GM23338 (cell line): ENCODE data around the gene PAPOLG. TPM values are rescaled to one million over a fixed set of nuclear protein-coding genes. Genes with fewer than 3 reads are reported as not detected.

ENCODE experiments used
- ATAC-seq: fragments of 200-7000 bp; cut with Tn5 transposase; 3 replicates; pipeline ENCODE4 v1.9.1; 2020
- DNase-seq: peaks from one replicate; pipeline ENCODE4 v3.0.0-alpha.2; 2015; ENCODE audit warnings: low spot score
- H2AFZ ChIP-seq: fragments of 200-600 bp; sonication (generic); 2 replicates; pipeline ENCODE4 v1.8.0; 2016; ENCODE audit warnings: antibody characterized with exemption, mild to moderate bottlenecking, moderate library complexity
- H3F3A ChIP-seq: fragments of 200-600 bp; sonication (generic); replicated peaks from 2 replicates; pipeline ENCODE4 v1.8.0; 2017; ENCODE audit warnings: antibody characterized with exemption, mixed run types, low read depth
- H3K27ac ChIP-seq: fragments of 200-600 bp; sonication (generic); 2 replicates; pipeline ENCODE4 v1.6.1; 2016; ENCODE audit warnings: low read depth
- H3K27me3 ChIP-seq: fragments of 200-600 bp; sonication (generic); 2 replicates; pipeline ENCODE4 v1.8.0; 2016; ENCODE audit warnings: mild to moderate bottlenecking, mixed run types, moderate library complexity; ENCODE audit not compliant: insufficient read depth
- H3K36me3 ChIP-seq: fragments of 200-600 bp; sonication (generic); 2 replicates; pipeline ENCODE4 v1.8.0; 2016; ENCODE audit warnings: mild to moderate bottlenecking; ENCODE audit not compliant: insufficient read depth
- H3K4me1 ChIP-seq: fragments of 200-600 bp; sonication (generic); 2 replicates; pipeline ENCODE4 v1.8.0; 2016; ENCODE audit warnings: mild to moderate bottlenecking, moderate library complexity; ENCODE audit not compliant: insufficient read depth
- H3K4me2 ChIP-seq: fragments of 200-600 bp; sonication (generic); 2 replicates; pipeline ENCODE4 v1.7.1; 2017; ENCODE audit warnings: mixed run types
- H3K4me3 ChIP-seq: fragments of 200-600 bp; sonication (generic); 2 replicates; pipeline ENCODE4 v1.6.1; 2016; ENCODE audit warnings: mixed run types
- H3K79me2 ChIP-seq: fragments of 200-600 bp; sonication (generic); replicated peaks from 2 replicates; pipeline ENCODE4 v1.8.0; 2017; ENCODE audit warnings: mild to moderate bottlenecking; ENCODE audit not compliant: insufficient read depth
- H3K9me2 ChIP-seq: fragments of 200-600 bp; sonication (generic); 2 replicates; pipeline ENCODE4 v1.8.0; 2017; ENCODE audit not compliant: insufficient read depth
- H4K20me1 ChIP-seq: fragments of 200-600 bp; sonication (generic); replicated peaks from 2 replicates; pipeline ENCODE4 v1.8.0; 2017; ENCODE audit warnings: mild to moderate bottlenecking; ENCODE audit not compliant: insufficient read depth
- H3K27ac Mint-ChIP-seq: 2 replicates; pipeline ENCODE4 v1.8.0; 2020; ENCODE audit warnings: inconsistent platforms, mild to moderate bottlenecking, moderate library complexity, mixed read lengths
- H3K27me3 Mint-ChIP-seq: 3 replicates; pipeline ENCODE4 v1.8.0; 2022; ENCODE audit warnings: low read depth, mild to moderate bottlenecking, moderate library complexity, mixed read lengths, inconsistent platforms; ENCODE audit not compliant: insufficient read depth, poor library complexity
- H3K36me3 Mint-ChIP-seq: 3 replicates; pipeline ENCODE4 v1.8.0; 2021; ENCODE audit warnings: low read depth, mild to moderate bottlenecking, inconsistent platforms, moderate library complexity, mixed read lengths
- H3K4me1 Mint-ChIP-seq: 3 replicates; pipeline ENCODE4 v1.8.0; 2020; ENCODE audit warnings: mild to moderate bottlenecking, inconsistent platforms, mixed read lengths
- H3K4me3 Mint-ChIP-seq: 3 replicates; pipeline ENCODE4 v1.8.0; 2021; ENCODE audit warnings: moderate library complexity, mild to moderate bottlenecking, inconsistent platforms, mixed read lengths
- H3K9me3 Mint-ChIP-seq: 3 replicates; pipeline ENCODE4 v1.8.0; 2020; ENCODE audit warnings: moderate library complexity, mild to moderate bottlenecking, inconsistent platforms, mixed read lengths
- CREB1 ChIP-seq: fragments of 250-450 bp; sonication (Bioruptor Pico); IDR thresholded peaks from 2 replicates; pipeline ENCODE4 v1.5.0; 2020; ENCODE audit warnings: low read depth, mild to moderate bottlenecking, moderate library complexity
- EZH2 ChIP-seq: fragments of 200-600 bp; sonication (generic); IDR thresholded peaks from one replicate; pipeline ENCODE4 v1.8.0; 2017; ENCODE audit warnings: antibody characterized with exemption, mild to moderate bottlenecking, low read depth; ENCODE audit not compliant: unreplicated experiment
- EZH2phosphoT487 ChIP-seq: fragments of 200-600 bp; sonication (generic); IDR thresholded peaks from one replicate; pipeline ENCODE4 v1.8.1; 2018; ENCODE audit warnings: antibody characterized with exemption; ENCODE audit not compliant: unreplicated experiment
- JUNB ChIP-seq: IDR thresholded peaks from one replicate; pipeline ENCODE4 v1.6.1; 2016; ENCODE audit warnings: antibody characterized with exemption; ENCODE audit not compliant: unreplicated experiment
- NANOG ChIP-seq: IDR thresholded peaks from 2 replicates; pipeline ENCODE4 v1.6.1; 2016; ENCODE audit warnings: antibody characterized with exemption, borderline replicate concordance
- POLR2AphosphoS5 ChIP-seq: IDR thresholded peaks from 2 replicates; pipeline ENCODE4 v1.6.1; 2016; ENCODE audit warnings: antibody characterized with exemption, low read depth
- STAT1 ChIP-seq: IDR thresholded peaks from one replicate; pipeline ENCODE4 v1.6.1; 2016; ENCODE audit warnings: antibody characterized with exemption; ENCODE audit not compliant: unreplicated experiment
- ZNF114 ChIP-seq: fragments of 250-450 bp; sonication (Bioruptor Pico); IDR thresholded peaks from 2 replicates; pipeline ENCODE4 v1.5.0; 2020; ENCODE audit warnings: mild to moderate bottlenecking, moderate library complexity
- polyA plus RNA-seq: library from polyadenylated mRNA; unstranded; fragments of >200 nt; fragmentation: Nextera tagmentation; extraction: Ambion mirVana; gene quantifications from 2 replicates; pipeline ENCODE4 v1.2.1, GENCODE V29; 2016
- total RNA-seq: library from RNA; depleted of rRNA; stranded (reverse); fragments of >200 nt; shearing (Covaris generic); gene quantifications from 2 replicates; pipeline ENCODE4 v1.2.3, GENCODE V29; 2014
- TF ChIP-seq, protein P1 (sequence below): IDR thresholded peaks from 2 replicates; pipeline ENCODE4 v1.6.1; 2016; ENCODE audit warnings: antibody characterized with exemption
- TF ChIP-seq, protein P2 (sequence below): fragments of 250-450 bp; sonication (Bioruptor Pico); IDR thresholded peaks from 2 replicates; pipeline ENCODE4 v1.5.0; 2020; ENCODE audit warnings: mild to moderate bottlenecking, moderate library complexity
- TF ChIP-seq, protein P3 (sequence below), 2 experiments: fragments of 200-600 bp in 1 of 2; sonication (generic) in 1 of 2; conservative IDR thresholded peaks; 2 replicates each; pipeline versions ENCODE4 v1.5.1 to v1.6.1; 2016 to 2017; ENCODE audit warnings: antibody characterized with exemption in 2 of 2, low read depth in 2 of 2, mild to moderate bottlenecking in 2 of 2, moderate library complexity in 1 of 2

Gene PAPOLG
- total and polyA plus RNA-seq, 2 experiments from 2014 or later = 13.8 to 31.2 TPM

DNA sequence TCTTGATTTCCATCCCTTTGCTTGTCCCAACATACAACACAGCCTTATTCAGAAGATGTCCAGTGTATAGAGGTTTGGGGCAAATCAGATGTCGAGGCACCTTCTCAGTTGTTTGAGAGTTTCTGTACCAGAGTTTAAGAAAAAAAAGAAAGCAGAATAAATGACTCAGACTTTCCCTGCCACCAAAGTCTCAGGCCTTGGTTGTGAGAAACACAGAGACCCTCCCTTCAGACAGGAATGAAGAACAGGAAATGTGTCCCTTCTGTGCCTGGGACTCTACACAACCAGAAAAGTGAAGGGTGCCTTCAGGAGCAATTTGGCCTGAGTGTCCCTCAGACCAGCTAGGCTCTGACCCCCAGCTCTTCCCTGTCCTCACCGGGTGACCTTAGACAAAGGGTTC lies 88.0 kb downstream of the PAPOLG start:
- no peak for DNase-seq
- H3K4me1 Mint-ChIP-seq = peaks cover 5% of the 10 kb centered on the region
- no peak for TF ChIP-seq ZNF114 (CRISPR knock-in tag)
- Histone ChIP-seq H3K4me2 (no peak overlapping the region), H3K4me1 (0 out of 2 replicates have a peak, but pooled peaks cover 7% of the 10 kb centered on the region), H3K27ac (no peak overlapping the region), H3F3A (no peaks in the 10 kb centered on the region), H3K79me2 (no peaks in the 10 kb centered on the region), H3K4me3 (no peak overlapping the region), H3K36me3 (no peaks in the 10 kb centered on the region), H3K27me3 (peaks cover 28% of the 10 kb centered on the region), H2AFZ (no peak overlapping the region), H4K20me1 (no peaks in the 10 kb centered on the region; the same call in 1 of the 2 replicates), H3K9me2 (no peaks in the 10 kb centered on the region)
- H3K36me3 Mint-ChIP-seq = no peaks in the 10 kb centered on the region
- no peak overlapping the region for H3K27ac Mint-ChIP-seq
- H3K27me3 Mint-ChIP-seq = peaks cover 20% of the 10 kb centered on the region
- H3K4me3 Mint-ChIP-seq = no peak overlapping the region
- no peak for ATAC-seq
- no peaks in the 10 kb centered on the region for H3K9me3 Mint-ChIP-seq

DNA sequence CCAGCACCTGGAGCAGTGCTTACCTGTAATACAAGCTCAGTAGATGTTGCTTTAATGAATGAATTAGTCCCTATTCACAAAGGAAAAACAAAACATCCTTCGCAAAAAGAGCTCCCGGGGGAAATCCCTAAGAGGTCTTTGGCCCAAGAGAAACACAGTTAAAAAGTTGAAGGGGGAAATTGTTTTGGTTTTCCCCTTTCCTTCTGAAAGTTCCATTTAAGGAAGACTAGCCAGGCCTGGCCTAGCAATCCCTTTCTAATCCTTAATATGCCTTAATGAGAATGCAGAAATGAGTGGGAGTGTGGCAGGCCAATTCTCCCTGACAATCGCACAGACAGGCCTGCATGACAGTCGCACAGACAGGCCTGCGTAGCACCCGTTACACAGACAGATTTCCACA lies 91.8 kb downstream of the PAPOLG start:
- H3K36me3 Mint-ChIP-seq = no peaks in the 10 kb centered on the region
- Histone ChIP-seq H2AFZ (no peak overlapping the region), H3K79me2 (no peaks in the 10 kb centered on the region), H3K27ac (no peak overlapping the region), H3K27me3 (no peaks in the 10 kb centered on the region), H3K4me3 (no peak overlapping the region), H3K9me2 (no peaks in the 10 kb centered on the region), H3F3A (no peaks in the 10 kb centered on the region), H4K20me1 (no peaks in the 10 kb centered on the region), H3K4me1 (no peaks in the 10 kb centered on the region), H3K4me2 (no peak overlapping the region), H3K36me3 (no peaks in the 10 kb centered on the region)
- no peaks in the 10 kb centered on the region; the same call in 2 of the 3 replicates for H3K9me3 Mint-ChIP-seq
- H3K4me3 Mint-ChIP-seq = no peak overlapping the region
- H3K27me3 Mint-ChIP-seq = peaks cover 15% of the 10 kb centered on the region
- no peak overlapping the region for H3K27ac Mint-ChIP-seq
- H3K4me1 Mint-ChIP-seq = no peaks in the 10 kb centered on the region; the same call in 2 of the 3 replicates
- DNase-seq = no peak
- no peak for ATAC-seq
- TF ChIP-seq CREB1 (CRISPR knock-in tag) = no peak
- no peak for TF ChIP-seq ZNF114 (CRISPR knock-in tag)
- TF ChIP-seq, protein P1, sequence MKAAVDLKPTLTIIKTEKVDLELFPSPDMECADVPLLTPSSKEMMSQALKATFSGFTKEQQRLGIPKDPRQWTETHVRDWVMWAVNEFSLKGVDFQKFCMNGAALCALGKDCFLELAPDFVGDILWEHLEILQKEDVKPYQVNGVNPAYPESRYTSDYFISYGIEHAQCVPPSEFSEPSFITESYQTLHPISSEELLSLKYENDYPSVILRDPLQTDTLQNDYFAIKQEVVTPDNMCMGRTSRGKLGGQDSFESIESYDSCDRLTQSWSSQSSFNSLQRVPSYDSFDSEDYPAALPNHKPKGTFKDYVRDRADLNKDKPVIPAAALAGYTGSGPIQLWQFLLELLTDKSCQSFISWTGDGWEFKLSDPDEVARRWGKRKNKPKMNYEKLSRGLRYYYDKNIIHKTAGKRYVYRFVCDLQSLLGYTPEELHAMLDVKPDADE = no peak
- no peak for TF ChIP-seq NANOG
- no peak for TF ChIP-seq JUNB
- no peak for TF ChIP-seq EZH2
- TF ChIP-seq, protein P2, sequence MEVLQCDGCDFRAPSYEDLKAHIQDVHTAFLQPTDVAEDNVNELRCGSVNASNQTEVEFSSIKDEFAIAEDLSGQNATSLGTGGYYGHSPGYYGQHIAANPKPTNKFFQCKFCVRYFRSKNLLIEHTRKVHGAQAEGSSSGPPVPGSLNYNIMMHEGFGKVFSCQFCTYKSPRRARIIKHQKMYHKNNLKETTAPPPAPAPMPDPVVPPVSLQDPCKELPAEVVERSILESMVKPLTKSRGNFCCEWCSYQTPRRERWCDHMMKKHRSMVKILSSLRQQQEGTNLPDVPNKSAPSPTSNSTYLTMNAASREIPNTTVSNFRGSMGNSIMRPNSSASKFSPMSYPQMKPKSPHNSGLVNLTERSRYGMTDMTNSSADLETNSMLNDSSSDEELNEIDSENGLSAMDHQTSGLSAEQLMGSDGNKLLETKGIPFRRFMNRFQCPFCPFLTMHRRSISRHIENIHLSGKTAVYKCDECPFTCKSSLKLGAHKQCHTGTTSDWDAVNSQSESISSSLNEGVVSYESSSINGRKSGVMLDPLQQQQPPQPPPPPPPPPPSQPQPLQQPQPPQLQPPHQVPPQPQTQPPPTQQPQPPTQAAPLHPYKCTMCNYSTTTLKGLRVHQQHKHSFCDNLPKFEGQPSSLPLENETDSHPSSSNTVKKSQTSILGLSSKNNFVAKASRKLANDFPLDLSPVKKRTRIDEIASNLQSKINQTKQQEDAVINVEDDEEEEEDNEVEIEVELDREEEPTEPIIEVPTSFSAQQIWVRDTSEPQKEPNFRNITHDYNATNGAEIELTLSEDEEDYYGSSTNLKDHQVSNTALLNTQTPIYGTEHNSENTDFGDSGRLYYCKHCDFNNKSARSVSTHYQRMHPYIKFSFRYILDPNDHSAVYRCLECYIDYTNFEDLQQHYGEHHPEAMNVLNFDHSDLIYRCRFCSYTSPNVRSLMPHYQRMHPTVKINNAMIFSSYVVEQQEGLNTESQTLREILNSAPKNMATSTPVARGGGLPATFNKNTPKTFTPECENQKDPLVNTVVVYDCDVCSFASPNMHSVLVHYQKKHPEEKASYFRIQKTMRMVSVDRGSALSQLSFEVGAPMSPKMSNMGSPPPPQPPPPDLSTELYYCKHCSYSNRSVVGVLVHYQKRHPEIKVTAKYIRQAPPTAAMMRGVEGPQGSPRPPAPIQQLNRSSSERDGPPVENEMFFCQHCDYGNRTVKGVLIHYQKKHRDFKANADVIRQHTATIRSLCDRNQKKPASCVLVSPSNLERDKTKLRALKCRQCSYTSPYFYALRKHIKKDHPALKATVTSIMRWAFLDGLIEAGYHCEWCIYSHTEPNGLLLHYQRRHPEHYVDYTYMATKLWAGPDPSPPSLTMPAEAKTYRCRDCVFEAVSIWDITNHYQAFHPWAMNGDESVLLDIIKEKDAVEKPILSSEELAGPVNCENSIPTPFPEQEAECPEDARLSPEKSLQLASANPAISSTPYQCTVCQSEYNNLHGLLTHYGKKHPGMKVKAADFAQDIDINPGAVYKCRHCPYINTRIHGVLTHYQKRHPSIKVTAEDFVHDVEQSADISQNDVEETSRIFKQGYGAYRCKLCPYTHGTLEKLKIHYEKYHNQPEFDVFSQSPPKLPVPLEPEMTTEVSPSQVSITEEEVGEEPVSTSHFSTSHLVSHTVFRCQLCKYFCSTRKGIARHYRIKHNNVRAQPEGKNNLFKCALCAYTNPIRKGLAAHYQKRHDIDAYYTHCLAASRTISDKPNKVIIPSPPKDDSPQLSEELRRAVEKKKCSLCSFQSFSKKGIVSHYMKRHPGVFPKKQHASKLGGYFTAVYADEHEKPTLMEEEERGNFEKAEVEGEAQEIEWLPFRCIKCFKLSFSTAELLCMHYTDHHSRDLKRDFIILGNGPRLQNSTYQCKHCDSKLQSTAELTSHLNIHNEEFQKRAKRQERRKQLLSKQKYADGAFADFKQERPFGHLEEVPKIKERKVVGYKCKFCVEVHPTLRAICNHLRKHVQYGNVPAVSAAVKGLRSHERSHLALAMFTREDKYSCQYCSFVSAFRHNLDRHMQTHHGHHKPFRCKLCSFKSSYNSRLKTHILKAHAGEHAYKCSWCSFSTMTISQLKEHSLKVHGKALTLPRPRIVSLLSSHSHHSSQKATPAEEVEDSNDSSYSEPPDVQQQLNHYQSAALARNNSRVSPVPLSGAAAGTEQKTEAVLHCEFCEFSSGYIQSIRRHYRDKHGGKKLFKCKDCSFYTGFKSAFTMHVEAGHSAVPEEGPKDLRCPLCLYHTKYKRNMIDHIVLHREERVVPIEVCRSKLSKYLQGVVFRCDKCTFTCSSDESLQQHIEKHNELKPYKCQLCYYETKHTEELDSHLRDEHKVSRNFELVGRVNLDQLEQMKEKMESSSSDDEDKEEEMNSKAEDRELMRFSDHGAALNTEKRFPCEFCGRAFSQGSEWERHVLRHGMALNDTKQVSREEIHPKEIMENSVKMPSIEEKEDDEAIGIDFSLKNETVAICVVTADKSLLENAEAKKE (CRISPR knock-in tag) = no peak
- TF ChIP-seq EZH2phosphoT487 = no peak
- TF ChIP-seq, protein P3, sequence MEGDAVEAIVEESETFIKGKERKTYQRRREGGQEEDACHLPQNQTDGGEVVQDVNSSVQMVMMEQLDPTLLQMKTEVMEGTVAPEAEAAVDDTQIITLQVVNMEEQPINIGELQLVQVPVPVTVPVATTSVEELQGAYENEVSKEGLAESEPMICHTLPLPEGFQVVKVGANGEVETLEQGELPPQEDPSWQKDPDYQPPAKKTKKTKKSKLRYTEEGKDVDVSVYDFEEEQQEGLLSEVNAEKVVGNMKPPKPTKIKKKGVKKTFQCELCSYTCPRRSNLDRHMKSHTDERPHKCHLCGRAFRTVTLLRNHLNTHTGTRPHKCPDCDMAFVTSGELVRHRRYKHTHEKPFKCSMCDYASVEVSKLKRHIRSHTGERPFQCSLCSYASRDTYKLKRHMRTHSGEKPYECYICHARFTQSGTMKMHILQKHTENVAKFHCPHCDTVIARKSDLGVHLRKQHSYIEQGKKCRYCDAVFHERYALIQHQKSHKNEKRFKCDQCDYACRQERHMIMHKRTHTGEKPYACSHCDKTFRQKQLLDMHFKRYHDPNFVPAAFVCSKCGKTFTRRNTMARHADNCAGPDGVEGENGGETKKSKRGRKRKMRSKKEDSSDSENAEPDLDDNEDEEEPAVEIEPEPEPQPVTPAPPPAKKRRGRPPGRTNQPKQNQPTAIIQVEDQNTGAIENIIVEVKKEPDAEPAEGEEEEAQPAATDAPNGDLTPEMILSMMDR (conservative IDR thresholded peaks at IDR 0.05; ENCODE audit: low read depth in 2 of 2) = no peak
- no peak for TF ChIP-seq POLR2AphosphoS5
- TF ChIP-seq STAT1 = no peak
